Measurements from ENCODE around the gene UBR3.

DNA sequence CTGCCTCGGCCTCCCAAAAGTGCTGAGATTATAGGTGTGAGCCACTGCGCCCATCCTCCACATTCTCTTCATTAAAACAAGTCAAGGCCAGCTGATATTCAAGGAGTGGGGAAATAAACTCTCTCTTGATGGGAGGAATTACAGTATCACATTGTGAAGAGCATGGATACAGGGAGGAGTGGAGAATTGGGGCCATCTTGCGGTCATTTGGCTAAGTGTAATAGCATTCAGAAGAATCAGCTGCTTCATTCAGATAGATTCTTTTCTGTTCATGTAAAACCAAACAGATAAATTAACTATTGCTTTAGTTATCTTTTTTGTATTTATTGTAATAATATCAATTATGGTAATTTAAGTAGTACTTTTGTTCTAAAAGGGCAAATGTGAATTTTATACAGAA is 156.3 kb downstream of the UBR3 start:
- no peak for TF ChIP-seq EZH2 (IDR thresholded peaks at IDR 0.05; ENCODE audit: borderline replicate concordance, low read length)
- TF ChIP-seq, protein P1, sequence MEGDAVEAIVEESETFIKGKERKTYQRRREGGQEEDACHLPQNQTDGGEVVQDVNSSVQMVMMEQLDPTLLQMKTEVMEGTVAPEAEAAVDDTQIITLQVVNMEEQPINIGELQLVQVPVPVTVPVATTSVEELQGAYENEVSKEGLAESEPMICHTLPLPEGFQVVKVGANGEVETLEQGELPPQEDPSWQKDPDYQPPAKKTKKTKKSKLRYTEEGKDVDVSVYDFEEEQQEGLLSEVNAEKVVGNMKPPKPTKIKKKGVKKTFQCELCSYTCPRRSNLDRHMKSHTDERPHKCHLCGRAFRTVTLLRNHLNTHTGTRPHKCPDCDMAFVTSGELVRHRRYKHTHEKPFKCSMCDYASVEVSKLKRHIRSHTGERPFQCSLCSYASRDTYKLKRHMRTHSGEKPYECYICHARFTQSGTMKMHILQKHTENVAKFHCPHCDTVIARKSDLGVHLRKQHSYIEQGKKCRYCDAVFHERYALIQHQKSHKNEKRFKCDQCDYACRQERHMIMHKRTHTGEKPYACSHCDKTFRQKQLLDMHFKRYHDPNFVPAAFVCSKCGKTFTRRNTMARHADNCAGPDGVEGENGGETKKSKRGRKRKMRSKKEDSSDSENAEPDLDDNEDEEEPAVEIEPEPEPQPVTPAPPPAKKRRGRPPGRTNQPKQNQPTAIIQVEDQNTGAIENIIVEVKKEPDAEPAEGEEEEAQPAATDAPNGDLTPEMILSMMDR (conservative IDR thresholded peaks at IDR 0.05 in 1 of 2, IDR thresholded peaks at IDR 0.05 in 1 of 2; ENCODE audit: extremely low read depth in 1 of 2, insufficient read depth in 1 of 2, low read depth in 1 of 2, low read length in 2 of 2) = no peak

Data from mammary epithelial cell (primary cell).